Lower leg skin (tissue), 4 donors: Measurements from ENCODE around the gene CYP19A1. TPM values are rescaled to one million over a fixed set of nuclear protein-coding genes. Genes with fewer than 3 reads are reported as not detected.

Source experiments
- DNase-seq, 2 donors: peaks; one replicate each; pipeline ENCODE4 v3.0.0-alpha.2; 2019; ENCODE audit warnings: low spot score in 2 of 2
- H3K4me3 ChIP-seq: fragments of 200-600 bp; sonication (generic); 2 replicates; pipeline ENCODE4 v1.5.1; 2017; ENCODE audit warnings: mild to moderate bottlenecking, low read depth; ENCODE audit not compliant: poor library complexity, severe bottlenecking
- POLR2A ChIP-seq, 2 donors: fragments of 450-650 bp; IDR thresholded peaks; one replicate each; pipeline ENCODE4 v1.6.1; 2016 to 2017; ENCODE audit warnings: antibody characterized with exemption in 2 of 2, mild to moderate bottlenecking in 1 of 2, moderate library complexity in 1 of 2
- WGBS, 2 donors: methylation state at CpG; one replicate each; pipeline ENCODE4 v1.1.5; 2018; 5-methylcytosine and 5-hydroxymethylcytosine counted together
- intact Hi-C: fragments of 100-400 bp; cut with DNase I; formaldehyde crosslinking; loops from one replicate; pipeline ENCODE4 v1.15.0; 2023; ENCODE audit warnings: low total_unique reads
- total RNA-seq, 4 donors: library from RNA; depleted of rRNA; stranded (reverse); fragments of >200 nt; gene quantifications; one replicate each; pipeline ENCODE4 v1.1.0, GENCODE V29; 2016
- TF ChIP-seq, protein P1 (sequence below), 3 donors: fragments of 450-650 bp; IDR thresholded peaks; one replicate each; pipeline ENCODE4 v1.5.1; 2016; ENCODE audit warnings: antibody characterized with exemption in 3 of 3, mild to moderate bottlenecking in 3 of 3, moderate library complexity in 2 of 3

Gene CYP19A1
- total RNA-seq, 4 donors from 2014 or later, result 0.51 to 6.2 (median 2.6) TPM

GRCh38 chr15:51321316-51321715 lies 17.1 kb downstream of the CYP19A1 start:
- DNase-seq, result peak in 1 of 2 donors; percentile 49
- WGBS, 2 donors, result 69 to 87% methylated on average over 4 of the region's 4 CpGs
- no peak overlapping the region for H3K4me3 ChIP-seq
- TF ChIP-seq, protein P1, sequence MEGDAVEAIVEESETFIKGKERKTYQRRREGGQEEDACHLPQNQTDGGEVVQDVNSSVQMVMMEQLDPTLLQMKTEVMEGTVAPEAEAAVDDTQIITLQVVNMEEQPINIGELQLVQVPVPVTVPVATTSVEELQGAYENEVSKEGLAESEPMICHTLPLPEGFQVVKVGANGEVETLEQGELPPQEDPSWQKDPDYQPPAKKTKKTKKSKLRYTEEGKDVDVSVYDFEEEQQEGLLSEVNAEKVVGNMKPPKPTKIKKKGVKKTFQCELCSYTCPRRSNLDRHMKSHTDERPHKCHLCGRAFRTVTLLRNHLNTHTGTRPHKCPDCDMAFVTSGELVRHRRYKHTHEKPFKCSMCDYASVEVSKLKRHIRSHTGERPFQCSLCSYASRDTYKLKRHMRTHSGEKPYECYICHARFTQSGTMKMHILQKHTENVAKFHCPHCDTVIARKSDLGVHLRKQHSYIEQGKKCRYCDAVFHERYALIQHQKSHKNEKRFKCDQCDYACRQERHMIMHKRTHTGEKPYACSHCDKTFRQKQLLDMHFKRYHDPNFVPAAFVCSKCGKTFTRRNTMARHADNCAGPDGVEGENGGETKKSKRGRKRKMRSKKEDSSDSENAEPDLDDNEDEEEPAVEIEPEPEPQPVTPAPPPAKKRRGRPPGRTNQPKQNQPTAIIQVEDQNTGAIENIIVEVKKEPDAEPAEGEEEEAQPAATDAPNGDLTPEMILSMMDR (IDR thresholded peaks at IDR 0.05), result no peak
- no peak for TF ChIP-seq POLR2A (IDR thresholded peaks at IDR 0.05)
- intact Hi-C loops, result no loop called here

DNA sequence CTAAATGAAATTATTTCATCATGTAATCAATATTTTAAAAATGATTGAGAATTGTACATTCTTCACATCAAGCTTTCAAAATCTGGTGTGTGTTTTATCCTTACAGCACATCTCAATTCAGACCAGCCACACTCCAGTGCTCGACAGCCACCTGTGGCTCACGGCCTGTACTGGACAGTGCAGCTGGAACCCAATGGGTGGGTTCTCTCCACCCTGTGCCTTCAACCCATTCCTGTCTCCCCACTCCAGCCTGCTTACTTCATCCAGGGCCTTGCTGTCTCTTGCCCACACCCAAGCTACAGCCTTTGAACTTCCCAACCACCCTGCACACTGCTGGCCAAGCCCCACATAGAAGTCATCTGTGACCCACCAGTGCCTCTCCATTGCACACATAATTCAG lies 17.6 kb downstream of the CYP19A1 start:
- no peak overlapping the region for H3K4me3 ChIP-seq
- WGBS, 2 donors, result 96 to 100% methylated on average over 2 of the region's 2 CpGs
- TF ChIP-seq POLR2A (IDR thresholded peaks at IDR 0.05), result no peak
- TF ChIP-seq, protein P1 (IDR thresholded peaks at IDR 0.05), result no peak
- intact Hi-C loops, result no loop called here
- DNase-seq, result peak in 1 of 2 donors; percentile 9

DNA sequence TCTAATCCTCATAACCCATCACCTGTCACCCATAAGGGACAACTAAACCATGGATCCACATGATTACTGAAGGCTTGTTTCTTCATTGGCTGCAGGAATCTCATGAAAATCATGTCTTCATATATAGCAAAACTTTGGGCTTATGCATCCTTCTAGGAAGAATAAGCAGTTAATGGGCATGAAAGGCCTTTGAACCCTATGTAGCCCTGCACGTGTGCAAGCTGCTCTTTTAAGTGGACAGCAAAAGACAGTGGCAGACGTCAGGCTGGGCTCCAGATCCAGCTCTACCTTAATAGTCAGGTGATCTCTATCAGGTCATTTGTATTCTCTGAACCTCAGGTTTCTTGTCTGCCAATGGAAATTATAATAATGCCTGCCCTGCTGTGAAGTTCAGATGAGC lies 18.9 kb downstream of the CYP19A1 start:
- WGBS, 2 donors, result 71 to 80% methylated on average over 2 of the region's 2 CpGs
- no peak for TF ChIP-seq POLR2A (IDR thresholded peaks at IDR 0.05)
- TF ChIP-seq, protein P1 (IDR thresholded peaks at IDR 0.05), result no peak

GRCh38 chr15:51318382-51319150 lies 19.8 kb downstream of the CYP19A1 start:
- DNase-seq, result peak in 1 of 2 donors; percentile 82
- H3K4me3 ChIP-seq, result no peak overlapping the region
- TF ChIP-seq, protein P1 (IDR thresholded peaks at IDR 0.05), result no peak
- no peak for TF ChIP-seq POLR2A (IDR thresholded peaks at IDR 0.05)
- WGBS, 2 donors, result 67 to 68% methylated on average over 7 of the region's 7 CpGs
- intact Hi-C loops, result no loop called here

More for the DNA sequence above, 18.9 kb downstream of the CYP19A1 start:
- H3K4me3 ChIP-seq, result no peak overlapping the region
- intact Hi-C loops, result no loop called here
- DNase-seq, result no peak

- intact Hi-C loops, result no loop called here
- no peak for DNase-seq
- 84 to 100% methylated on average over 1 of the region's 1 CpG for WGBS, 2 donors
- TF ChIP-seq, protein P1 (IDR thresholded peaks at IDR 0.05), result no peak
- no peak for TF ChIP-seq POLR2A (IDR thresholded peaks at IDR 0.05)
- no peak overlapping the region for H3K4me3 ChIP-seq
Measured at GRCh38 chr15:51316636-51317035, 21.8 kb downstream of the CYP19A1 start.
